ENCODE results near the gene ABCC9. TPM values are rescaled to one million over a fixed set of nuclear protein-coding genes. Genes with fewer than 3 reads are reported as not detected.
"Not testable (repeated sequence)": the region's sequence is repeated elsewhere in the genome, so short reads cannot be mapped to it uniquely, and the experiment has no call there.

ABCC9 gene
- polyA plus RNA-seq, 1 of the 3 experiments (the other 2 are of a cell fraction), result 0.02 TPM

GRCh38 chr12:21933656-21934055 lies 7.6 kb downstream of the ABCC9 start:
- Histone ChIP-seq H3K4me3 (ENCODE audit: low read depth in 2 of 2, low read length in 1 of 2) (no peak overlapping the region), H2AFZ (ENCODE audit: low read depth) (no peak overlapping the region), H3K4me2 (no peak overlapping the region), H4K20me1 (ENCODE audit: insufficient read depth) (no peaks in the 10 kb centered on the region), H3K9me2 (no peaks in the 10 kb centered on the region), H3K27me3 (ENCODE audit: insufficient read depth) (no peaks in the 10 kb centered on the region), H3K4me1 (ENCODE audit: control insufficient read depth in 1 of 2, insufficient read depth in 2 of 2, low read depth in 1 of 2, low read length in 1 of 2) (no peaks in the 10 kb centered on the region), H3K27ac (ENCODE audit: low read depth in 2 of 2, low read length in 1 of 2) (no peak overlapping the region), H3K9me3 (no peaks in the 10 kb centered on the region), H3F3A (replicated peaks; ENCODE audit: insufficient read depth) (no peaks in the 10 kb centered on the region), H3K9ac (no peak overlapping the region), H3K36me3 (replicated peaks in 1 of 2; ENCODE audit: control insufficient read depth in 1 of 2, insufficient read depth in 2 of 2, low read length in 1 of 2) (no peaks in the 10 kb centered on the region), H3K79me2 (ENCODE audit: insufficient read depth) (no peaks in the 10 kb centered on the region)
- ChIA-PET CTCF (interaction anchor here (1.2 to 1.6 kb wide), 2 partner anchors 56 to 161 kb away, joined by 4 read pairs; no protein-coding TSS in a partner anchor), POLR2A (no interaction called here)
- WGBS (ENCODE audit: low lambda C conversion rate), result 19% methylated on average over 4 of the region's 4 CpGs
- TF ChIP-seq RCOR1 (IDR thresholded peaks at IDR 0.05; ENCODE audit: low read length), result no peak
- DNase-seq, result no peak

- H3K9me3 ChIP-seq; DNase-seq; H2AFZ ChIP-seq (ENCODE audit: low read depth); H3K9ac ChIP-seq; POLR2A ChIA-PET; H3F3A ChIP-seq (replicated peaks; ENCODE audit: insufficient read depth); H4K20me1 ChIP-seq (ENCODE audit: insufficient read depth); H3K9me2 ChIP-seq; H3K79me2 ChIP-seq (ENCODE audit: insufficient read depth); H3K4me3 ChIP-seq (ENCODE audit: low read depth in 2 of 2, low read length in 1 of 2); H3K4me1 ChIP-seq (ENCODE audit: control insufficient read depth in 1 of 2, insufficient read depth in 2 of 2, low read depth in 1 of 2, low read length in 1 of 2); H3K4me2 ChIP-seq; H3K27me3 ChIP-seq (ENCODE audit: insufficient read depth); H3K27ac ChIP-seq (ENCODE audit: low read depth in 2 of 2, low read length in 1 of 2); CTCF ChIA-PET; H3K36me3 ChIP-seq (replicated peaks in 1 of 2; ENCODE audit: control insufficient read depth in 1 of 2, insufficient read depth in 2 of 2, low read length in 1 of 2): not testable (repeated sequence)
- WGBS (ENCODE audit: low lambda C conversion rate), result 16% methylated on average over 1 of the region's 1 CpG
Observed at GRCh38 chr12:21929972-21930371, 11.3 kb downstream of the ABCC9 start.

- no peaks in the 10 kb centered on the region for H3K79me2 ChIP-seq (ENCODE audit: insufficient read depth)
- H3K4me3 ChIP-seq (ENCODE audit: low read depth in 2 of 2, low read length in 1 of 2), result no peak overlapping the region
- CTCF ChIA-PET, result interaction anchor here (1.0 to 1.1 kb wide), 3 partner anchors 17 to 227 kb away, joined by 3 to 4 read pairs (median 4); no protein-coding TSS in a partner anchor
- H3K9ac ChIP-seq, result no peak overlapping the region
- POLR2A ChIA-PET, result no interaction called here
- H3K4me1 ChIP-seq (ENCODE audit: control insufficient read depth in 1 of 2, insufficient read depth in 2 of 2, low read depth in 1 of 2, low read length in 1 of 2), result no peaks in the 10 kb centered on the region
- H3K36me3 ChIP-seq (replicated peaks in 1 of 2; ENCODE audit: control insufficient read depth in 1 of 2, insufficient read depth in 2 of 2, low read length in 1 of 2), result no peaks in the 10 kb centered on the region
- no peaks in the 10 kb centered on the region for H3K27me3 ChIP-seq (ENCODE audit: insufficient read depth)
- no peak overlapping the region for H3K4me2 ChIP-seq
- H4K20me1 ChIP-seq (ENCODE audit: insufficient read depth), result no peaks in the 10 kb centered on the region
- no peaks in the 10 kb centered on the region for H3F3A ChIP-seq (replicated peaks; ENCODE audit: insufficient read depth)
- H3K9me2 ChIP-seq, result no peaks in the 10 kb centered on the region
- no peak for DNase-seq
- 12% methylated on average over 3 of the region's 3 CpGs for WGBS (ENCODE audit: low lambda C conversion rate)
- H3K9me3 ChIP-seq, result no peaks in the 10 kb centered on the region
- H2AFZ ChIP-seq (ENCODE audit: low read depth), result no peak overlapping the region
- no peak overlapping the region for H3K27ac ChIP-seq (ENCODE audit: low read depth in 2 of 2, low read length in 1 of 2)
- no peak for TF ChIP-seq EZH2phosphoT487 (IDR thresholded peaks at IDR 0.05; ENCODE audit: borderline replicate concordance, low read depth)
- no peak for TF ChIP-seq RXRA (IDR thresholded peaks at IDR 0.05; ENCODE audit: borderline replicate concordance, low read depth)
- no peak for TF ChIP-seq USF1 (IDR thresholded peaks at IDR 0.05; ENCODE audit: borderline replicate concordance, low read depth)
- no peak for TF ChIP-seq RCOR1 (IDR thresholded peaks at IDR 0.05; ENCODE audit: low read length)
- no peak for TF ChIP-seq ZBTB33 (IDR thresholded peaks at IDR 0.05; ENCODE audit: borderline replicate concordance, low read depth)
- TF ChIP-seq FOSL2 (IDR thresholded peaks at IDR 0.05; ENCODE audit: borderline replicate concordance, low read depth), result no peak
- no peak for TF ChIP-seq IRF3 (IDR thresholded peaks at IDR 0.05; ENCODE audit: low read depth, low read length)
- no peak for TF ChIP-seq USF2 (IDR thresholded peaks at IDR 0.05; ENCODE audit: borderline replicate concordance, low read depth, low read length)
- no peak for TF ChIP-seq MAX (IDR thresholded peaks at IDR 0.05; ENCODE audit: low read depth)
- no peak for TF ChIP-seq SMC3 (IDR thresholded peaks at IDR 0.05; ENCODE audit: low read depth, low read length)
- TF ChIP-seq ELF1 (IDR thresholded peaks at IDR 0.05), result no peak
- TF ChIP-seq CHD2 (IDR thresholded peaks at IDR 0.05; ENCODE audit: low read length, partially characterized antibody), result no peak
- no peak for TF ChIP-seq FOXJ3 (CRISPR knock-in tag; IDR thresholded peaks at IDR 0.05)
Observed at GRCh38 chr12:21925296-21925913, 15.8 kb downstream of the ABCC9 start.
